B cell (primary cell): ENCODE measurements around the gene MFSD12. TPM values are rescaled to one million over a fixed set of nuclear protein-coding genes. Genes with fewer than 3 reads are reported as not detected.

Source experiments
- ATAC-seq: fragments of 200-7000 bp; cut with Tn5 transposase; one replicate; pipeline ENCODE4 v1.10.0; 2021; ENCODE audit warnings: low read depth, mild to moderate bottlenecking, moderate number of reproducible peaks, moderate library complexity
- CTCF ChIA-PET: fragments of 350-600 bp; sonication (Branson Sonifier 250); formaldehyde crosslinking; loops from one replicate; lab custom pipeline; 2021; ENCODE audit warnings: antibody characterized with exemption, inconsistent platforms; lab: Charles Lee
- POLR2A ChIA-PET: fragments of 350-600 bp; sonication (Branson Sonifier 250); formaldehyde crosslinking; loops from one replicate; lab custom pipeline; 2021; ENCODE audit warnings: antibody characterized with exemption; lab: Charles Lee
- DNase-seq: peaks from one replicate; pipeline ENCODE4 v3.0.0; 2013
- H2AFZ ChIP-seq: 2 replicates; pipeline ENCODE4 v1.6.1; 2012; ENCODE audit warnings: mild to moderate bottlenecking, low read depth, low read length; ENCODE audit not compliant: insufficient read depth, poor library complexity, severe bottlenecking
- H3K27ac ChIP-seq, 2 donors: 1 replicate in 1 of 2; 2 replicates in 1 of 2; pipeline ENCODE4 v1.5.1; 2012 to 2013; ENCODE audit warnings: low read length in 2 of 2, mild to moderate bottlenecking in 2 of 2, moderate library complexity in 1 of 2
- H3K27me3 ChIP-seq, 4 experiments: fragments of 200-600 bp in 1 of 4; sonication (generic) in 1 of 4; replicated peaks in 1 of 4; 1 replicate in 2 of 4; 2 replicates in 2 of 4; pipeline versions ENCODE4 v1.6.1 to v1.7.0; 2013 to 2016; ENCODE audit warnings: low read length in 3 of 4, mild to moderate bottlenecking in 2 of 4, mixed read lengths in 1 of 4, moderate library complexity in 1 of 4; ENCODE audit not compliant: insufficient read depth in 4 of 4, control insufficient read depth in 3 of 4; ENCODE audit errors: control extremely low read depth in 1 of 4
- H3K36me3 ChIP-seq, 2 experiments: replicated peaks in 1 of 2; 1 replicate in 1 of 2; 2 replicates in 1 of 2; pipeline versions ENCODE4 v1.6.1 to v1.7.1; 2013; ENCODE audit warnings: low read length in 1 of 2; ENCODE audit not compliant: insufficient read depth in 2 of 2, control insufficient read depth in 1 of 2; ENCODE audit errors: control extremely low read depth in 1 of 2, extremely low read depth in 1 of 2
- H3K4me1 ChIP-seq, 2 donors: fragments of 200-600 bp in 1 of 2; sonication (generic) in 1 of 2; 1 replicate in 1 of 2; 2 replicates in 1 of 2; pipeline versions ENCODE4 v1.5.1 to v1.6.1; 2013 to 2017; ENCODE audit warnings: low read length in 2 of 2; ENCODE audit not compliant: control insufficient read depth in 2 of 2, insufficient read depth in 2 of 2
- H3K4me2 ChIP-seq: replicated peaks from 2 replicates; pipeline ENCODE3; 2012; ENCODE audit warnings: mild to moderate bottlenecking, low read depth, low read length; ENCODE audit not compliant: poor library complexity, severe bottlenecking
- H3K4me3 ChIP-seq, 5 experiments: fragments of 200-600 bp in 1 of 5; sonication (generic) in 1 of 5; 1 replicate in 3 of 5; 2 replicates in 2 of 5; pipeline versions ENCODE4 v1.5.1 to v1.7.0; 2011 to 2016; ENCODE audit warnings: low read length in 4 of 5, mild to moderate bottlenecking in 4 of 5, low read depth in 2 of 5, control low read depth in 1 of 5, moderate library complexity in 1 of 5; ENCODE audit not compliant: insufficient read depth in 1 of 5; ENCODE audit errors: control extremely low read depth in 1 of 5, extremely low read depth in 1 of 5
- H3K79me2 ChIP-seq: fragments of 200-600 bp; sonication (generic); one replicate; pipeline ENCODE4 v1.6.0; 2016; ENCODE audit warnings: low read length; ENCODE audit not compliant: control insufficient read depth, insufficient read depth
- H3K9ac ChIP-seq: fragments of 200-600 bp; sonication (generic); 2 replicates; pipeline ENCODE4 v1.6.1; 2017; ENCODE audit warnings: mild to moderate bottlenecking, low read length, moderate library complexity
- H3K9me3 ChIP-seq, 3 donors: one replicate each; pipeline versions ENCODE4 v1.6.1 to v1.7.1; 2013; ENCODE audit warnings: low read length in 2 of 3; ENCODE audit not compliant: control insufficient read depth in 2 of 3, insufficient read depth in 1 of 3; ENCODE audit errors: control extremely low read depth in 1 of 3
- H4K20me1 ChIP-seq: 2 replicates; pipeline ENCODE4 v1.6.0; 2012; ENCODE audit warnings: mild to moderate bottlenecking, low read length; ENCODE audit not compliant: insufficient read depth, control insufficient read depth, poor library complexity, severe bottlenecking
- H3K27ac Mint-ChIP-seq: one replicate; pipeline ENCODE4 v1.8.0; 2021; ENCODE audit warnings: mixed read lengths
- H3K27me3 Mint-ChIP-seq: one replicate; pipeline ENCODE4 v1.8.0; 2021; ENCODE audit warnings: mixed read lengths
- H3K4me1 Mint-ChIP-seq: one replicate; pipeline ENCODE4 v1.8.0; 2021; ENCODE audit warnings: mixed read lengths
- H3K4me3 Mint-ChIP-seq: one replicate; pipeline ENCODE4 v1.8.0; 2021; ENCODE audit warnings: mixed read lengths
- H3K9me3 Mint-ChIP-seq: one replicate; pipeline ENCODE4 v1.8.0; 2022; ENCODE audit warnings: mixed read lengths; ENCODE audit not compliant: insufficient read depth
- EZH2 ChIP-seq: IDR thresholded peaks from 2 replicates; pipeline ENCODE4 v1.6.1; 2012; ENCODE audit warnings: borderline replicate concordance, low read depth, mild to moderate bottlenecking, moderate library complexity, low read length; ENCODE audit not compliant: insufficient read depth, poor library complexity, severe bottlenecking
- WGBS: methylation state at CpG from one replicate; pipeline ENCODE4 v1.1.5; 2013; ENCODE audit warnings: missing lambda C conversion rate; ENCODE audit not compliant: insufficient coverage; 5-methylcytosine and 5-hydroxymethylcytosine counted together
- intact Hi-C: fragments of 100-400 bp; cut with micrococcal nuclease; formaldehyde crosslinking; loops from one replicate; pipeline ENCODE4 v1.10.0; 2022
- polyA plus RNA-seq: library from polyadenylated mRNA; depleted of rRNA; stranded (reverse); fragments of >200 nt; gene quantifications from 2 replicates; pipeline ENCODE4 v1.2.3, GENCODE V29; 2012
- total RNA-seq, 2 donors: library from RNA; stranded (reverse); fragments of 120-200 nt in 1 of 2; gene quantifications; 1 replicate in 1 of 2; 2 replicates in 1 of 2; pipeline versions ENCODE4 v1.2.3 to v1.2.4, GENCODE V29; 2013 to 2022
- TF ChIP-seq, protein P1 (sequence below): fragments of 200-600 bp; IDR thresholded peaks from one replicate; pipeline ENCODE4 v1.8.0; 2022; ENCODE audit warnings: antibody characterized with exemption, mild to moderate bottlenecking

The MFSD12 gene
- total and polyA plus RNA-seq, 2 donors (not counting 1 experiment from before 2014, with no cell fraction given) = 100 to 154 TPM

DNA sequence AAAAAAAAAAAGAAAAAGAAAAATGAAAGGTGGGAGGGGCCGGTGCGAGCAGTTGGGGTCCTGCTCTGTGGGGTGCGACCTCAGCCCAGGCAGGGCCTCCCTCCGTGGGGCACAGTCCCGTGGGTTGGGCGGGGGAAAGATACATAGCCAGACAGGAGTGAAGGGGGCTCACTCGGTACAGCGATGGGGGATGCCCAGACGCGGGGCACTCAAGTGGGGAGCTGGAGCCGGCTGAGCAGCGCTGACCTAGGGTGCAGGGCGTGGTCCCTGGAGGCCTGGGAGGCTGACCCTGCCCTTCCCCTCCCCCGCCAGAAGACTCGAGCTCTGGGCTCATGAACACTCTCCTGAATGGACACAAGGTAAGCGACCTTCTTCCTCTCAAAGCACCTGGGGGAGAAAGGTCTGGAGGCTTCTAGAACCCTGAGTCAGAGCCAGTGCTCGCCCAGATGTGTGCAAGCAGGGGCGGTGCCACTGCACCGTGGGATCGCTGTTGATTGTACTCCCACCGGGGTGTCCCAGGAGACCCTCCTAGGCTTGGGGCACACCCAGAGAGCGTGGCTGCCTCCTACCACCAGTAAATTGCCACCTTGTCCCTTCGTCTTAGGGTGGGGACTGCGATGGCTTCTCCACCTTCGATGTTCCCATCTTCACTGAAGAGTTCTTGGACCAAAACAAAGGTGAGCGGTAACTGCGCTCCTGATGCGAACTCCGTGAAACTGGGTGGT, 18.7 kb upstream of the MFSD12 start:
- ChIA-PET CTCF (interaction anchor here (1.0 to 1.9 kb wide), 3 partner anchors 17 to 31 kb away, joined by 4 to 7 read pairs (median 4); no protein-coding TSS in a partner anchor), POLR2A (no interaction called here)
- peak overlapping the region; percentile 32 for H3K4me3 Mint-ChIP-seq

DNA sequence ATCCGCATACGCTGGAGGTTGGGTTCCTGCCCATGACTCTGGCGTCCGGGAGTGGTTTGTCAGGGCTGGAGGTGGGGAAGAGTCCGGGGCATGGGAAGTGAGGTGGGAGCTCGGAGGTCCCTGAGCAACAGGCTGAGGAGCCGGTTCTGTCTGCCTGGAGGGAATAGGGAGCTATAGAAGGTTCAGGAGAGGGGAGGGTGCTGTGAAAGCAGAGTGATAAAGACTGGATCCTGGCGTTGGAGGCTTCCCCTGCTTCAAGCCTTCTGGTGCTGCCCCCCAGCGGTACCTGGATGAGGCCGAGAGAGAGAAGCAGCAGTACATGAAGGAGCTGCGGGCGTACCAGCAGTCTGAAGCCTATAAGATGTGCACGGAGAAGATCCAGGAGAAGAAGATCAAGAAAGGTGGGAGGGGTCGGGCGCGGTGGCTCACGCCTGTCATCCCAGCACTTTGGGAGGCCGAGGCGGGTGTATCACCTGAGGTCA, 17.9 kb upstream of the MFSD12 start:
- Mint-ChIP-seq H3K27me3 (no peaks in the 10 kb centered on the region), H3K4me3 (peak overlapping the region; percentile 57)
- intact Hi-C loops = no loop called here

More for the DNA sequence above, 18.7 kb upstream of the MFSD12 start:
- Histone ChIP-seq H3K27ac (no peak overlapping the region), H3K4me1 (peaks cover 12 to 18% of the 10 kb centered on the region in 2 donors), H3K4me3 (peak overlapping the region in 1 of 5 experiments; percentile 35), H3K9ac (no peak overlapping the region), H3K79me2 (no peaks in the 10 kb centered on the region), H2AFZ (no peak overlapping the region), H4K20me1 (peaks cover 7% of the 10 kb centered on the region), H3K36me3 (no peaks in the 10 kb centered on the region), H3K9me3 (peaks cover 0 to 15% (median 0%) of the 10 kb centered on the region in 3 donors), H3K4me2 (peak overlapping the region; percentile 55), H3K27me3 (no peaks in the 10 kb centered on the region)
- Mint-ChIP-seq H3K9me3 (no peaks in the 10 kb centered on the region), H3K27ac (no peak overlapping the region), H3K27me3 (no peaks in the 10 kb centered on the region), H3K4me1 (peaks cover 16% of the 10 kb centered on the region)
- DNase-seq (no peak), ATAC-seq (no peak)
- no peak for TF ChIP-seq EZH2
- WGBS = 90% methylated on average over 25 of the region's 29 CpGs
- intact Hi-C loops = no loop called here

More for the DNA sequence above, 17.9 kb upstream of the MFSD12 start:
- H2AFZ ChIP-seq = no peak overlapping the region
- ChIA-PET CTCF (interaction anchor here (1.0 to 1.9 kb wide), 3 partner anchors 16 to 31 kb away, joined by 4 to 7 read pairs (median 4); no protein-coding TSS in a partner anchor), POLR2A (interaction anchor here (0.6 kb wide), 2 partner anchors 7 to 58 kb away, joined by 5 to 6 read pairs; no protein-coding TSS in a partner anchor)
- no peaks in the 10 kb centered on the region for H3K9me3 Mint-ChIP-seq
- no peak overlapping the region for H3K9ac ChIP-seq
- H4K20me1 ChIP-seq = peaks cover 7% of the 10 kb centered on the region
- TF ChIP-seq, protein P1, sequence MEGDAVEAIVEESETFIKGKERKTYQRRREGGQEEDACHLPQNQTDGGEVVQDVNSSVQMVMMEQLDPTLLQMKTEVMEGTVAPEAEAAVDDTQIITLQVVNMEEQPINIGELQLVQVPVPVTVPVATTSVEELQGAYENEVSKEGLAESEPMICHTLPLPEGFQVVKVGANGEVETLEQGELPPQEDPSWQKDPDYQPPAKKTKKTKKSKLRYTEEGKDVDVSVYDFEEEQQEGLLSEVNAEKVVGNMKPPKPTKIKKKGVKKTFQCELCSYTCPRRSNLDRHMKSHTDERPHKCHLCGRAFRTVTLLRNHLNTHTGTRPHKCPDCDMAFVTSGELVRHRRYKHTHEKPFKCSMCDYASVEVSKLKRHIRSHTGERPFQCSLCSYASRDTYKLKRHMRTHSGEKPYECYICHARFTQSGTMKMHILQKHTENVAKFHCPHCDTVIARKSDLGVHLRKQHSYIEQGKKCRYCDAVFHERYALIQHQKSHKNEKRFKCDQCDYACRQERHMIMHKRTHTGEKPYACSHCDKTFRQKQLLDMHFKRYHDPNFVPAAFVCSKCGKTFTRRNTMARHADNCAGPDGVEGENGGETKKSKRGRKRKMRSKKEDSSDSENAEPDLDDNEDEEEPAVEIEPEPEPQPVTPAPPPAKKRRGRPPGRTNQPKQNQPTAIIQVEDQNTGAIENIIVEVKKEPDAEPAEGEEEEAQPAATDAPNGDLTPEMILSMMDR = no peak
- no peaks in the 10 kb centered on the region for H3K79me2 ChIP-seq
- no peak overlapping the region for H3K27ac Mint-ChIP-seq
- DNase-seq (no peak), ATAC-seq (no peak)
- H3K4me1 Mint-ChIP-seq = peaks cover 16% of the 10 kb centered on the region
- H3K4me2 ChIP-seq = no peak overlapping the region
- no peaks in the 10 kb centered on the region for H3K27me3 ChIP-seq
- H3K4me3 ChIP-seq = no peak overlapping the region
- peaks cover 0 to 15% (median 0%) of the 10 kb centered on the region in 3 donors for H3K9me3 ChIP-seq
- H3K27ac ChIP-seq = no peak overlapping the region
- H3K36me3 ChIP-seq = no peaks in the 10 kb centered on the region
- H3K4me1 ChIP-seq = peaks cover 12 to 18% of the 10 kb centered on the region in 2 donors
- 95% methylated on average over 13 of the region's 19 CpGs for WGBS
